ENCODE measurements around the gene KMT2C. TPM values are rescaled to one million over a fixed set of nuclear protein-coding genes. Genes with fewer than 3 reads are reported as not detected.

Gene KMT2C
- total and polyA plus RNA-seq, 2 of the 8 experiments (the other 6 are each of a cell fraction or from before 2014, with no cell fraction given), result 9.1 to 40.8 TPM

DNA sequence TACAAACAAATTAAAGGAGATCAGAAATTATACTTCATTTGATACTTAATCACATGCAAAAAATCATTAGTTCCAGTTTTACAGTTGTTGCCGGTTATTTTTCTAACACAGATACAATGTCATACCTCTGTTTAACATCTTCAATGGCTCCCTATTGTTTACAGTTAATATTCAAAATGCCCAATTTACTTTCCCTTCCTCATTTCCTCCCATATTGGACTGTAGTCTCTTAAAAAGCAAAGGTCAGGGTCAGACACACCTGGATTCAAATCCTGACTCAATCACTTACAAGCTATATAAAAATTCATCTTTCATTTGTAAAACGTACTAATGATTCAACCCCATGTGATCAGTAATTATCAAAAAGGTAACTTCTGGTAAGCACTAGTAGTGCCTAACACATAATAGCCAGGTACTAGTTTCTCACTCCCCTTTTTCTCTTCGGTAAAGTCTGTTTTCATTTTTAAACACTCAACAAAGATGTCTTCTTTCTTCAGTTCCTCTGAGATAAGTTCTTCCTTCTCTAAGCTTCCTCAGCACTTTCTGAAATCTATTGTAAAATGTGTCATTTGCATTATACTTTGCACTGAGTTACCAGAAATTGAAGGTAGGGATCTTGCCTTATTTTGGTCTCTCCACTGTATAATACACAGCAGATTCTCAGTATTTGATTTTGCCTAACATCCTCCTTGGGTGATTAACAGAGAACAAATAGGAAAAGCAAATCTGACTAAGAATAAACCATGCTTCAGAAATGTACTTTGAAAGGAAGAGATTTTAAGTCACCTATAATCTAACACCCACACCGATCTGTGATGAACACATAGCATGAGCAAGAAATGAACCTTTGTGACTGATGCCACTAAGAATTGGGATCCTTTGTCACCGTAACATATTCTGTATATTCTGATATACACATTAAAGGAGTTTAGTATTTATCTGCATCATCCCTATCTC is 16.1 kb downstream of the KMT2C start (continued):
- TF ChIP-seq MAFK (IDR thresholded peaks at IDR 0.05; ENCODE audit: low read depth, low read length), result no peak

All from H1 (cell line).